CD4-positive, alpha-beta T cell treated with Interleukin-6 at 100 ng/mL for 8 hours (primary cell): Measurements from ENCODE around the gene PDGFA.
"Not testable (repeated sequence)": the region's sequence is repeated elsewhere in the genome, so short reads cannot be mapped to it uniquely, and the experiment has no call there.

Experiments
- DNase-seq: peaks from one replicate; pipeline ENCODE4 v3.0.0-alpha.2; 2020; ENCODE audit warnings: mixed read lengths, low spot score

Gene PDGFA

GRCh38 chr7:552151-552867 lies 32.7 kb upstream of the PDGFA start:
- not testable (repeated sequence) for DNase-seq

- not testable (repeated sequence) for DNase-seq
These were observed 31.9 kb upstream of the PDGFA start for GRCh38 chr7:551615-551970.

- no peak for DNase-seq
These were observed 31.4 kb upstream of the PDGFA start for GRCh38 chr7:550881-551614.

GRCh38 chr7:549891-550625 lies 30.4 kb upstream of the PDGFA start:
- no peak for DNase-seq

- no peak for DNase-seq
These were observed 29.6 kb upstream of the PDGFA start for GRCh38 chr7:549066-549890.

- no peak for DNase-seq
These were observed 28.8 kb upstream of the PDGFA start for GRCh38 chr7:548401-548800.

GRCh38 chr7:545470-545869 lies 25.8 kb upstream of the PDGFA start:
- DNase-seq, result no peak

- no peak for DNase-seq
These were observed 24.9 kb upstream of the PDGFA start for GRCh38 chr7:544338-545221.

GRCh38 chr7:543501-544337 lies 24.1 kb upstream of the PDGFA start:
- no peak for DNase-seq

- no peak for DNase-seq
These were observed 23.3 kb upstream of the PDGFA start for GRCh38 chr7:542713-543500.

GRCh38 chr7:542131-542712 lies 22.6 kb upstream of the PDGFA start:
- no peak for DNase-seq

GRCh38 chr7:541661-542060 lies 22.0 kb upstream of the PDGFA start:
- DNase-seq, result no peak

- no peak for DNase-seq
These were observed 21.4 kb upstream of the PDGFA start for GRCh38 chr7:540997-541396.

GRCh38 chr7:540579-540978 lies 20.9 kb upstream of the PDGFA start:
- no peak for DNase-seq

- DNase-seq, result no peak
These were observed 20.2 kb upstream of the PDGFA start for GRCh38 chr7:539731-540411.

GRCh38 chr7:538764-539685 lies 19.4 kb upstream of the PDGFA start:
- DNase-seq, result no peak

GRCh38 chr7:537911-538634 lies 18.4 kb upstream of the PDGFA start:
- DNase-seq, result no peak
